HG03175 (cell line): ENCODE data around the gene BCOR.
A peak's percentile ranks its signal among the peaks of the same experiment; 100 is the strongest.

ENCODE experiments used
- ATAC-seq: cut with Tn5 transposase; IDR thresholded peaks from one replicate; pipeline ENCODE4 v1.9.1; 2021; ENCODE audit warnings: mild to moderate bottlenecking, moderate library complexity; ENCODE audit not compliant: unreplicated experiment

Gene BCOR

DNA sequence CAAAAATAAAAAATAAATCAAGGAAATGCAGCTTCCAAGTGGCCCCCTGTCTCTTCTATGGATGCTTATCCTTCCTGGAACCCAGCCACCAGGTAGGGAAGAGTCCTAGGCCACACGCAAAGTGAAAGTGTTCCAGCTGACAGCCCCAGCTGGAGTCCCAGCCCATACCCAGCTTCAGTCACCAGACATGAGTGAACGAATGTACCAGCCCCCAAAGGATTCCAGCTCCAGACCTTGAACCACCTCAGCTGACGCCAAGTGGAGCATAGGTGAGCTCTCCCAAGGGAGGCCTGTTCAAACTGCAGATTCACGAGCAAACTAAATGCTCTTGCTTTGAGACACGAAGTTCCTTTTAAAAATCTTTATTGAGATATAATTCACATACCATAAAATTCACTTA is 62.0 kb downstream of the BCOR start:
- no peak for ATAC-seq

- no peak for ATAC-seq
These were observed 65.8 kb downstream of the BCOR start for GRCh38 chrX:40031911-40032310.

DNA sequence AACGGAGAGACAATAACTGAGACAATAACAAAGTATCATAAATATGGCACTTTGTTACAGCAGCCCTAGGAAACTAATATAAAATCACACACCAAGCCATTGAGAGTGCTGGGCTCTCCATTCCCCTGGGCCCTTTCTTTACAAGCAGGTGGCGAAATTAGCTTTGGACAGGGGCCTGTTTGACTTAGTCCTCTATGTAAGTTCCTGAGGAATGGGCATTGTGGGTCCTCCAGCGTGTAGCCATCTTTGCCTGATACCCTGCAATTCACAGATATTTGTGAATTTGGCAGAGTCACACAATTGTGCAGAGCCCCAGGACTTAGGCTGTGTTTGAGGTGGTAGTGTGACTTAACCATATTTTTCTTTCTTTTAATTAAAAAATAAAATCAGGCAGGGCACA is 67.6 kb downstream of the BCOR start:
- ATAC-seq = no peak

GRCh38 chrX:40022421-40022820 is 75.3 kb downstream of the BCOR start:
- ATAC-seq = no peak

DNA sequence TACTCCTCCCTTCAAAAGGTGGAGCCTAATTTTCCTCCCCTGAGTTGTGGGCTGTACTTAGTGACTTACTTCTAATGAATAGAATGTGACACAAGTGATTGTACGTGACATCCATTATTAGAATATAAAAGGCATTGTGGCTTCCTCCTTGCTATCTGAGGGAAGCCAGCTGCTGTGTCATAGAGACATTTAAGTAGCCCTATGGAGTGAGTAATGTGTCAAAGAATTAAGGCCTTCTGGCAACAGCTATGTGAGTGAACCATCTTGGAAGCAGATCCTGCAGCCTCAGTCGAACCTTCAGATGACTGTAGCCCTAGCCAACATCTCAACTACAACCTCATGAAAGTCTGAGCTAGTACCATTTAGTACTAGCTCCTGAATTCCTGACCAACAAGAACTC is 76.1 kb downstream of the BCOR start:
- no peak for ATAC-seq

- ATAC-seq = no peak
These were observed 78.2 kb downstream of the BCOR start for GRCh38 chrX:40019541-40019940.

DNA sequence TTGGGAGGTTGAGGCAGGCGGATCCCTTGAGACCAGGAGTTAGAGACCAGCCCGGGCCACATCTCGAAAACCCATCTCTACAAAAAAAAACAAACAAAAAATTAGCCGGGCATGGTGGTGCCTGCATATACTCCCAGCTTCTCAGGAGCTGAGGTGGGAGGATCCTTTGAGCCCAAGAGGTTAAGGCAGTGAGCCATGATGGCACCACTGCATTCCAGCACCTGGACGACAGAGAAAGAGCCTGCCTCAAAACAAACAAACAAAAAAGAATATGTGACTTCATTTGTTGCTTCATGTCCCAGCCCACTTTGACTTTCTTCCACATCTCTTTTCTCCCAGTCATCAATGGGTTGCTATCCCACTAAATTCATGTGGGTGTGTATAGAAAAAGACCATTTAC is 79.7 kb downstream of the BCOR start:
- no peak for ATAC-seq

GRCh38 chrX:40016749-40017148 is 81.0 kb downstream of the BCOR start:
- no peak for ATAC-seq

GRCh38 chrX:40015693-40016092 is 82.1 kb downstream of the BCOR start:
- no peak for ATAC-seq

DNA sequence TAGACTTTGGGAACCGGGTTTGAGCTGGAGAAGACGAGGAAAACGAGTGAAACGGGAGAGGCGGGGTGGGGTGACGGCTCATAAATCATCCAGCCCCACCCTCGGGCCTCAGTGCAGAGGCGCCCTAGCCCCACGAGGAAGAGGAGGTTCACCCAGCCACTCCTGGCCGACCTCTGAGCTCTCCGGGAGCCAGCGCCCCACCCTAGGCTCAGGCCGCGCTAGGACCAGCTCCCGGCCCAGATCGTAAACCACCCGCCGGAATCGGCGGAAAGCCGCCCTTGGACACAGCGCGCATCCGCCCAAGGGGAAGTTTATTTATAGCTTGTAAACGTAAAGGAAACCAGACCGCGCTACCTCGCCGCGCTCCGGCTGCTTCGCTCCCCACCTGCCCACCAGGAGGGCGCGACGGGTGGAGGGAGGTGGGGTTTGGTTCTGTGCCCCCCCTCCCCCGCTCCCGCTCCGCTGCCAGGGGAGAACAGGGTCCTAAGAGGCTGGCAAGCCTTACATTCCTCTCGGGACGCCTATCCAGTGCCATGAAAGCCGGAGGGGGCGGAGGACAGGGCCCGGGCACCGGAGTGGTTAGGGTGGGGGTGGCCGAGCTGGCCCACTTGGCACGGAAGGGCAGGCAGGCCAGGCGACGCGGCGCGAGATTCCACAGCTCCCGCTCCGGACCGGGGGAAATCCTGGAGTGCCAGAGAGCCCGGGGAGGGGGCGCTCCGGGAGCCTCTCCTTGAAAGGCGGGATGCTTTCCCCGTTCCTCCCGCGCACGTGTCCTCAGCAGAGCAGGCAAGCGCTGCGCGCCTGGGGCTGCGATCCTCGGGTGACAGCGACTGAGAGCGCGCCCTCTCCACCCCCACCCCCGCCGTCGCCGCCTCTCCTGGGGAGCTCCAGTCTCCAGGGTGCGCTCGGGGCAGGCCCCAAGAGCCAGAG is 84.2 kb downstream of the BCOR start:
- ATAC-seq = peak; percentile 51

- peak; percentile 40 for ATAC-seq
These were observed 84.9 kb downstream of the BCOR start for GRCh38 chrX:40012868-40013265.

- ATAC-seq = no peak
These were observed 85.5 kb downstream of the BCOR start for GRCh38 chrX:40012039-40012867.

GRCh38 chrX:40011322-40012038 is 86.3 kb downstream of the BCOR start:
- ATAC-seq = no peak

GRCh38 chrX:40010550-40011321 is 87.0 kb downstream of the BCOR start:
- ATAC-seq = no peak

DNA sequence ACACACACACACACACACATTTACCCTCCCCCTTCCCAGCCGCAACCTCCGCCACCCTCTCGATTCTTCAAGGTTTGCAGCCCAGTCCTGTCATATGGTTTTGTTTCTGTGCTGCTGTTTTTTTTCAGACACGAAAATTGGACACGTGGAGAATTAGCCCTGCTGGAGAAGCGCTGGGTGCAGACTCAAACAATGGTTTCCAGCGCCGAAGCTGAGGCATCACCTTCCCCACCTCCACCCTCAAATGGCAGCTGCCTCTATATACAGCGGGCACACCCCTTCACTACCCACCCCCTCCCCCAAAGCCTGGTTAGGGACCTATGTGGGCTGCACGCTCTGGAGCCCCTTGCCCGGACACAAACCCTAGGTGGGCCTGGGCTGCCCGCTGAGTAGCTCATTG is 87.9 kb downstream of the BCOR start:
- no peak for ATAC-seq

DNA sequence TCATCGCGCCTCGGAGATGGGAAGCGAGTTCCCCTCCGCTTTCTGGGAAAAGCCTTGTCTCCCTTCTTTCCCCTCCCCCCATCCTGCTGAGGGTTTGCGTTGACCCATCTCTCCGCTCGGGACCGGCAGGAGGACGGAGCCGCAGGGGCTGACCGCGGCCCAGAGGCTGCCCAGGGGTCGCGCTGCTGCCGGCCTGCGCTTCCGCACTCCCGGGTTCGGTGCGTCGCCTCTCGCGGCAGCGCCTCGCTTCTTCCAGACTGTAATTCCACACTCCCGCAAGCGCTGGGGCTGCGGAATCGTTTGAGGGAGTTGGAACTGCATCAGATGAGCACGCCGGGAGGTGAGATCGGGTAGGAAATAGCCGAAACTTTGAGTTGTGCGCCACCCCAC is 88.3 kb downstream of the BCOR start:
- ATAC-seq = no peak

DNA sequence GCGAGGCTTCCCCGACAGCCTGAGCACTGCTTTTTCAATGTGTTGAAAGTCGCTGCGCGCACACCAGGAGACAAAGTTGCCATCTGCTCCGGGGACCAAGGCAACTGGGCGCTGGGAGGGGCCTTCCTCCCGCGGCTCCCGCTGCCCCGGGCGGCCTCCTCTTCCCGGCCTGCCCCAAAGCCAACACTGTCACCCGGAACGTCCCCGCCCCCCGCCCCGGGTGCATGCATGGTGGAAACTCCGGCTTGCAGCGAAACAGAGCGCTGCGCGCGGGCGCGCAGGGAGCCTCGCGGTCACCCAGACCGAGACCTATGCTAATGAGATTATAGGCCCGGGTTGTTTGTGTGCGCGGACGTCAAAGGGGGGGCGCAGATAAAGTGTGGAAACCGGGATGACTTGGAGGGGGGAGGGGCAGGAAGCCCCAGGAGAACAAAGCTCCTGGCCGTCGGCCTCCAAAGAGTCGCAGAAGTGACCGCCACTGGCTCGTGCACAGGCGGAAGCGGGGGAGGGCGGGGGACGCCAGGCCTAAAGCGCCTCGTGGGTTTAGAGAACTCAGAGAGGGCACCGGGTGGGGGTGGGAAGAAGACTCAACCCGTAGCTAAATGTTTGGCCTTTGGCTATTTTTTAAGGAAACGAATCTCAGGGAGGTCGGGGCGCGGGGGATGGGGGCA is 88.8 kb downstream of the BCOR start:
- no peak for ATAC-seq

DNA sequence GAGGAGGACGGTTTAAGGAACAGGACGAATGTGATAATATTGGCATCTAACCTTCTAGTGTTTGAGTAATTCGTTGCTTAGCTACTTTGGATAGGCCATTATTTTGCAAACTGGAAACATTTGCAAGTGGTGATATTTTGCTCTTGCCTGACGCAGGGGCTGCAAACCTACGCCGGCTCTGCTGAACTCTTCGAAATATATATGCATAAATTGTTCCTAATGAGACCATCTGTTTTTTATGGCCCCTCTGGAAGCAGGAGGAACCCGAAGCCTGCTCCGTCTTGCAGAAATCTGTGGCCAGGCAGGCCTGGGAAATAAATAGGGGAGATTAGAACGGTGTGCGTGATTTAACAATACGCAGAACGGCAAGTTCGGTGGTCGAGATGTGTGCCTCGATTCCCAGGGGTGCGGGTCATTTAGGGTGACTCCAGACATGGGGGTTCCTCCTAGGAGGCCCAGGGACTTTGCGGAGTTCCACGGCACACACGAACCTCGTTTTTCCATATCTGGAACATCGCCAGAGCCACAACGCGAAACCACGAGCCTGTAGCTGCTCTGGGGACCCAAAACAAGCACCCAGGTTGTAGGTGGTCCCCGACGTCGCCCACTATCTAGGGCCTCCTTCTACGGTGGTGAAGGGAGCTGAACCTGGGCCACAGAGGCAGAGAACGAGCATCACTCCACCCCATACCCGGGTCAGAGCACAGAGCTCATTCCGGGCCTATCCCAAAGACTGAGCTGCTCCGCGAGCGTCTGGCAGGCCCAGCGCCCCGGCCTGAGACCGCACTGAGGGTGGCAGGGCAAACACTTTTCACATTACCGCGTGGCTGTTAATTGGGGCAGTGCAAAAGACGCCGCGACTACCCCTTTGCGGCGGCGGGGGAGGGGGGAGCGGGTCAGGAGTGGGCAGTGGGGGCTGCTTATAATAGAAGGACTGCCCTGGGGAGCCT is 89.7 kb downstream of the BCOR start:
- ATAC-seq = no peak
